ENCODE results near the gene RFNG. TPM values are rescaled to one million over a fixed set of nuclear protein-coding genes. Genes with fewer than 3 reads are reported as not detected.

Gene RFNG
- total and polyA plus RNA-seq, 4 donors = 28.2 to 73.0 (median 31.2) TPM

DNA sequence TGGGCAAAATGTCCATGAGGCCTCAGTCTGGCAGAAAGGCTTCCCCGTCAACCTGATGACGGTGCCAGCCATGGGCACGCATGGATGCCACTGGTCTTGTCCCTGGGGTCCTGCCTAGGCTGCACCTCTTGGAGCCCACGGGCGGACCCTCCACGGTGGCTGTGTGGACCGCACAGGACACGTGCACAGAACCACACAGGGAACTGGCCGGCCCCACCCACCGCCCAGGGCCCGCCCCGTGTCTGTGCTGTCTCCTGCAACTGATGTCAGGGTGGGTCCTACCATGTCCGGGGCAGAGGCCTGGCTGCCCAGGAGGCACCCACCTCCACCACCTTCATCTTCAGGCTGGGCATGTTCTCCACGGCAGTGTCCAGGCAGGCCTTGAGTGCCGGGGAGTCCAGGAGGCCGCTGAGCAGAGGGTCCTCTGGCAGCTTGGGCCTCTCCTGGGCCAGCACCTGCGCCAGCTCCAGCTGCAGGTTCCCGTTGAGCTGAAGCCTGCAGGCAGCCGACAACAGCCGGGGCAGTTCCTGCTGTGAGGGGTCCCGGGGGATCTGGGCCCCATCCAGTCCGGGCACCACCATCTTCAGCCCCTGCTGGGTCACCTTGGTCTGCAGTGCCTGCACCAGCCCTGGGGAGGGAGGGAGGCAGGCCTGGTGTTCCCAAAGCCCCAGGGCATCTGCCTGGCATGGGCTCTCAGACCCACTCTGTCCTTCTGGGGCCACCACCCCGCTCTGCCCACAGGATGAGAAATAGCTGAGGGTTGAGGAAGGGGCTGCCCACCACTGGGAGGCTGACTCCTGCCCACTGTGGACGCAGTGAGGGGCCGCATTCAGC is 34.5 kb upstream of the RFNG start:
- WGBS, 2 donors = 87 to 88% methylated on average over 24 to 25 of the region's 25 CpGs
- Histone ChIP-seq H3K4me1 (ENCODE audit: control insufficient read depth in 1 of 2, insufficient read depth in 2 of 2, low read length in 2 of 2) (no peaks in the 10 kb centered on the region), H3K9me3 (ENCODE audit: control insufficient read depth, low read length) (no peaks in the 10 kb centered on the region), H3K27ac (ENCODE audit: low read depth in 1 of 2, low read length in 2 of 2) (no peak overlapping the region), H3K27me3 (ENCODE audit: control insufficient read depth in 1 of 2, insufficient read depth in 2 of 2, low read length in 1 of 2) (no peaks in the 10 kb centered on the region), H3K4me3 (ENCODE audit: low read length in 2 of 2) (no peak overlapping the region), H3K36me3 (ENCODE audit: control insufficient read depth in 1 of 2, insufficient read depth in 2 of 2, low read length in 1 of 2) (peaks cover 0 to 13% of the 10 kb centered on the region in 2 donors)
- intact Hi-C loops (cut with DNase I) = no loop called here
- ATAC-seq (ENCODE audit: low FRiP score) (no peak), DNase-seq (no peak)

DNA sequence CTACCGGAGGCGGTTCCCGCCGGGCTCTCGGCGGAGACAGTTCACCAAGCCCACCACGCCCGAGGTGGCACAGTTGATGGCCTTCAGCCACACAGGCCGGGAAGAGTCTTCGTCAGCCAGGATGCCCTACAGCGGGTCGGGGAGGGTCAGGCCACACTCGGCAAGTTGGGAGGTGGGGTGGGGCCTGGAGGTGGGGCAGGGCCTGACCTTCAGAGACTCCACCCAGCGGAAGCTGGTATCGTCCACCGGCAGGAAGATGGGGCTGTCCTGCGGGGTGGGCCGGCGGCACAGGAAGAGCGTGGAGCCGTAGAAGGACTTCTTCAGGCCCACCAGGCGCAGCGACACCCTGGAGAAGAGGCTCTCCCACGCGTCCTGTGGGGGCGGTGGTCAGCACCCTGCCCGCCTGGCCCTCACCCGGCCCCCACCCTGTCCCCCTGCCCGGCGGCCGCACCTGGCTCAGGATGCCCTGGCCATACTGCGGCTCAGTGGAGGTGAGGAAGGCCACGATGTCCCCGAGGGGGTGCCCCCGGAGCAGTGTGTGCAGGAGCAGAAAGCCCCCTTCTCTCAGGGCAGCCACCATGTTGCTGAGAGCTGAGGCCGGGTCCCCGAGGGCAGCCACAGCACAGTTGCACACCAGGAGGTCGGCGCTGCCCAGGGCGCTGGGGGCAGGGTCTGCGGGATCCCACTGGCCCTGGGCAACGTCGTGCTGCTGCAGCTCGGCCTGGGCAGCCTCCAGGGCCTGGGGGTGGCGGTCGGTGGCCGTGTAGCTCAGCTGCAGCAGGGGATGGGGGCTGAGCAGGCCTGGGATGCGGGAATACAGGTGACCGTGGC is 33.6 kb upstream of the RFNG start:
- intact Hi-C loops (cut with DNase I) = no loop called here

DNA sequence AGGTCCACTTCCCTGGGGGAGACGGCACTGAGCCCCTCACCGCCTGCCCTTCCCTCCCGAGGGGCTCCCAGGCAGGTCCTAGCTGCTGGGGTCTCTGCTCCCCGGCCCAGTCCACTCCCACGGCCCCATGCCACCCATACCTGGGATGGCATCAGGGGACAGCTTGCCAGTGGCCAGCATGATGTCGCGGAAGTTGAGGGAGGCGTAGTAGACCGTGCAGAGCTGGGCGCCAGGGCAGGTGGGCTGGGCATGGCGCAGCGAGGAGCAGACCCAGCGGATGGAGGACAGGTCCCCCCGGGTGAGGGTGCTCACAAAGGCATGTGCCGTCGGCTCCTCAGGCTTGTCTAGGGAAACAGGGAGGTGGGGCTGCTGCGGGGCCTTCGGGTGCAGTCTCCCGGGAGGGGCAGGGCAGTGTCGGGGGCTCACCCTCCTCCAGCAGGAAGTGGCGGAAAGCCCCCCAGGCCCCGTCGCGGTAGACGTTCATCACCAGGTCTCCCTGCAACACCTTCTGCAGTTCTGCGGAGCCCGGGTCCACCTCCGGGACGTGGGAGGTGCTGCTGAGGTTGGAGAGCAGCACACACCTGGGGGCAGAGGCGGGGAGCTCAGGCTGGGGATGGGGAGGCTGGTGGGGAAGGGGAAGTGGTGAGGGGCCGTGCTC is 32.9 kb upstream of the RFNG start:
- Histone ChIP-seq H3K4me1 (ENCODE audit: control insufficient read depth in 1 of 2, insufficient read depth in 2 of 2, low read length in 2 of 2) (no peaks in the 10 kb centered on the region), H3K36me3 (ENCODE audit: control insufficient read depth in 1 of 2, insufficient read depth in 2 of 2, low read length in 1 of 2) (peaks cover 0 to 22% of the 10 kb centered on the region in 2 donors), H3K27ac (ENCODE audit: low read depth in 1 of 2, low read length in 2 of 2) (no peak overlapping the region), H3K9me3 (ENCODE audit: control insufficient read depth, low read length) (no peaks in the 10 kb centered on the region), H3K27me3 (ENCODE audit: control insufficient read depth in 1 of 2, insufficient read depth in 2 of 2, low read length in 1 of 2) (no peaks in the 10 kb centered on the region), H3K4me3 (ENCODE audit: low read length in 2 of 2) (no peak overlapping the region)
- no peak for ATAC-seq (ENCODE audit: low FRiP score)
- intact Hi-C loops (cut with DNase I) = no loop called here
- 89 to 93% methylated on average over 30 to 31 of the region's 31 CpGs for WGBS, 2 donors
- DNase-seq = no peak

More for the DNA sequence above, 33.6 kb upstream of the RFNG start:
- Histone ChIP-seq H3K4me1 (ENCODE audit: control insufficient read depth in 1 of 2, insufficient read depth in 2 of 2, low read length in 2 of 2) (no peaks in the 10 kb centered on the region), H3K27me3 (ENCODE audit: control insufficient read depth in 1 of 2, insufficient read depth in 2 of 2, low read length in 1 of 2) (no peaks in the 10 kb centered on the region), H3K27ac (ENCODE audit: low read depth in 1 of 2, low read length in 2 of 2) (no peak overlapping the region), H3K36me3 (ENCODE audit: control insufficient read depth in 1 of 2, insufficient read depth in 2 of 2, low read length in 1 of 2) (peaks cover 0 to 19% of the 10 kb centered on the region in 2 donors), H3K4me3 (ENCODE audit: low read length in 2 of 2) (no peak overlapping the region), H3K9me3 (ENCODE audit: control insufficient read depth, low read length) (no peaks in the 10 kb centered on the region)
- no peak for ATAC-seq (ENCODE audit: low FRiP score)
- 89 to 90% methylated on average over 38 to 49 of the region's 49 CpGs for WGBS, 2 donors
- no peak for DNase-seq

DNA sequence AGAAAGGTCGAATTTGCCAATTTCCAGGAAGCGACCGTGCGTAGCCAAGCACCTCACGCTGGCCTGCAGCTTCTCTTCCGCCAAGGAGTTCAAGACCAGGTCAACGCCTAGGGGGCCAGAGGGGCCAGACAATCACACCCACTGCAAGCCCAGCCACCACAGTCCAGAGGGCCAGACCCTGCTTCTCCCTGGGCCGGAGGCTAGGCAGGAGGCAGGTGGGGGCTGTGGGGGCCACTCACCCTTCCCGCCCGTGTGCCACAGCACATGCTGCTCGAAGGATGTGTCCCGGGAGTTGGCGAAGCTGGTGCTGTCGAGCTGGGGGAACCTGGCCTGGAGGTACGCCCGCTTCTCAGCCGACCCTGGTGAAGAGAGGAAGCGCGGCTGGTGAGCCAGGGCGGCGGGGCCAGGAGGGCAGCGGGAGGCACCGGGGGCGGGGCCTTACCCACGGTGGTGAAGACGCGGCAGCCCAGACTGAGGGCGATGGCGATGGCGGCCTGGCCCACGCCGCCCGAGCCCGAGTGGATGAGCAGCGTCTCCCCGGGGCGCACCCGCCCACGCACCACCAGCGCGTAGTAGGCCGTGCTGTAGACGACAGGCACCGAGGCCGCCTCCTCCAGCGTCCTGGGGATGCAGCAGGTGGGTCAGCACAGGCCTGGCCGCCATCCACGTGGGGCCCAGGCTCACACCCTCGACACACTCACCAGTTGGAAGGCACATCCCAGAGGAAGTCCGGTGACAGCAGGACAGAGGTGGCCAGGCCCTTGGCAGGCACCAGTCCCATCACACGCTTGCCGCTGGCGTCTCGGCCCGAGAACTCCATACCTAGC is 32.1 kb upstream of the RFNG start:
- Histone ChIP-seq H3K4me1 (ENCODE audit: control insufficient read depth in 1 of 2, insufficient read depth in 2 of 2, low read length in 2 of 2) (no peaks in the 10 kb centered on the region), H3K4me3 (ENCODE audit: low read length in 2 of 2) (no peak overlapping the region), H3K36me3 (ENCODE audit: control insufficient read depth in 1 of 2, insufficient read depth in 2 of 2, low read length in 1 of 2) (peaks cover 0 to 24% of the 10 kb centered on the region in 2 donors), H3K27me3 (ENCODE audit: control insufficient read depth in 1 of 2, insufficient read depth in 2 of 2, low read length in 1 of 2) (no peaks in the 10 kb centered on the region), H3K27ac (ENCODE audit: low read depth in 1 of 2, low read length in 2 of 2) (no peak overlapping the region), H3K9me3 (ENCODE audit: control insufficient read depth, low read length) (no peaks in the 10 kb centered on the region)
- DNase-seq = no peak
- intact Hi-C loops (cut with DNase I) = no loop called here
- WGBS, 2 donors = 93% methylated on average over 54 to 55 of the region's 55 CpGs
- ATAC-seq (ENCODE audit: low FRiP score) = no peak

DNA sequence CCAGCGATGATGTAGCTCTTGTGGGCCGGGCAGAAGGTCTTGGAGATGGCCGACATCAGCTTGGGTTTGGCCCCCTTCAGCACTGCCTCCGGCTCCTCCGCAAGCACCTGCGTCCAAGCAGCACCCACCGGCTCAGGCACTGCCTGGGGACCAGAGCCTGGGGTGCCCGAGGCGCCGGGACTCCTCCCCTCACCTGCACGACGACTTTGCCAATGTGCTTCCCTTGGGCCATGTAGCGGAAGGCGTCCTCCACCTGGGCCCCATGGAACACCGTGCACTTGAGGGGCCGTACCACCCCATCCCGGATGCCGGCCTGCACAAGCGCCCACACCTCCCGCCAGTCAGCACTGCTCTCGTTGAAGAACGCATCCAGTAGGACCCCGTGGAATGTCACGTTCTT is 31.4 kb upstream of the RFNG start:
- H3K4me3 ChIP-seq (ENCODE audit: low read length in 2 of 2) = no peak overlapping the region
- DNase-seq (no peak), ATAC-seq (ENCODE audit: low FRiP score) (no peak)
- intact Hi-C loops (cut with DNase I) = no loop called here
- no peaks in the 10 kb centered on the region for H3K9me3 ChIP-seq (ENCODE audit: control insufficient read depth, low read length)
- no peaks in the 10 kb centered on the region for H3K4me1 ChIP-seq (ENCODE audit: control insufficient read depth in 1 of 2, insufficient read depth in 2 of 2, low read length in 2 of 2)
- H3K36me3 ChIP-seq (ENCODE audit: control insufficient read depth in 1 of 2, insufficient read depth in 2 of 2, low read length in 1 of 2) = peaks cover 0 to 24% of the 10 kb centered on the region in 2 donors
- WGBS, 2 donors = 94% methylated on average over 24 of the region's 24 CpGs
- H3K27me3 ChIP-seq (ENCODE audit: control insufficient read depth in 1 of 2, insufficient read depth in 2 of 2, low read length in 1 of 2) = no peaks in the 10 kb centered on the region
- no peak overlapping the region for H3K27ac ChIP-seq (ENCODE audit: low read depth in 1 of 2, low read length in 2 of 2)

DNA sequence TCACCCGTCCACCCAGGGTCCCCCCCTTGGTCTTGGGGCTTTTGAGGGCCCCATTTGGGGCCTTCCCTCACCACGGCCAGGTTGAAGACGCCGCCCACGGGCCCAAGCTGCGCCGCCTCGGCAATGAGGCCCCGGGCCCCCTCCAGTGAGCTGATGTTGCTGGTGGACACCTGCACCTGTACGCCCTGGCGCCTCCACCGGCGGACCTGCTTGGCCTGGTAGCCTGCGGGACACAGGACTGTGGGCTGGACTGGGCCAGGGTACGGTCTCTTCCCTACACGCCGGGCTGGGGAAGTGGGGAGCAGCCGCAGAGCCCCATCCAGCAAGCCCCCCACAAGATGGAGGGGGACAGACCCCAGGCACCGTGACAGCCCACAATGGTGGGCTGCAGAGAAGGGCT is 30.8 kb upstream of the RFNG start:
- Histone ChIP-seq H3K4me3 (ENCODE audit: low read length in 2 of 2) (no peak overlapping the region), H3K9me3 (ENCODE audit: control insufficient read depth, low read length) (no peaks in the 10 kb centered on the region), H3K27me3 (ENCODE audit: control insufficient read depth in 1 of 2, insufficient read depth in 2 of 2, low read length in 1 of 2) (no peaks in the 10 kb centered on the region), H3K4me1 (ENCODE audit: control insufficient read depth in 1 of 2, insufficient read depth in 2 of 2, low read length in 2 of 2) (no peaks in the 10 kb centered on the region), H3K27ac (ENCODE audit: low read depth in 1 of 2, low read length in 2 of 2) (no peak overlapping the region), H3K36me3 (ENCODE audit: control insufficient read depth in 1 of 2, insufficient read depth in 2 of 2, low read length in 1 of 2) (peaks cover 0 to 24% of the 10 kb centered on the region in 2 donors)
- DNase-seq (no peak), ATAC-seq (ENCODE audit: low FRiP score) (no peak)
- WGBS, 2 donors = 89 to 93% methylated on average over 16 to 19 of the region's 19 CpGs
- intact Hi-C loops (cut with DNase I) = no loop called here

DNA sequence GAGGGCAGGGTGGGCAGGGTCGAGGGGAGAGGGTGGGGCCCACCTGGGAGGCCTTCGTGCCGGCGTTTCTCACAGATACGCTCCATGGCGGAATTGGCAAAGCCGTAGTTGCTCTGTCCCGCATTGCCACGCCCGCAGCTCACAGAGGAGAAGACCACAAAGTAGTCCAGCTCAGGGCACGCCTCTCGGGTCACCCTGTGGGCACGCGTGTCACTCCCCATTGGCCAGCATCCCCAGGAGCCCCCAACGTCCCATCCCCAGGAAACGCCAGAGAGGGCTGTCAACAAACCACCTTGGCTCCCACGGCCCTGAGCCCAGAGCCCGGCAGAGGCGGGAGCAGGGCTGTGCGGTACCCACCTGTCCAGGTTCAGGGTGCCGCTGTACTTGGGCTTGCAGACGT is 30.4 kb upstream of the RFNG start:
- 90% methylated on average over 21 to 22 of the region's 22 CpGs for WGBS, 2 donors
- peaks cover 0 to 23% of the 10 kb centered on the region in 2 donors for H3K36me3 ChIP-seq (ENCODE audit: control insufficient read depth in 1 of 2, insufficient read depth in 2 of 2, low read length in 1 of 2)
- intact Hi-C loops (cut with DNase I) = no loop called here

DNA sequence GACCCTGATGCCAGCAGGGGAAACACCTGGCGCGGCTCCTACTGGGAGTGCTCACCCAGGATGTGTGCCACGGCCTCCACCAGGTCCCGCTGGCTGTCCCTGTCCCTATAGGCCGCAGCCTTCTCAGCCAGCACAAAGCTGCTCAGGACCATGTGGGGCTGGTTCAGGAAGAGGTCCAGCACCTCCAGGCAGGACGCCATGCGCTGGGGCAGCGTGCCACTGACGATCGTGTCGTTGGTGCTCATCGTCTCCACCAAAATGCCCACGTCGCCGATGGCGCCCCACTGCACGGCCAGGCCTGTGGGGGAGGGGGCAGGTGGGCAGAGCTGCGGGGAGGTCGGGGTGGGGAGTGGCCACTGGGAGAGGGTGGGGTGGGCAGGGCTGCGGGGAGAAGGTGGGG is 29.9 kb upstream of the RFNG start:
- peaks cover 0 to 21% of the 10 kb centered on the region in 2 donors for H3K36me3 ChIP-seq (ENCODE audit: control insufficient read depth in 1 of 2, insufficient read depth in 2 of 2, low read length in 1 of 2)
- DNase-seq = no peak
- no peak overlapping the region for H3K4me3 ChIP-seq (ENCODE audit: low read length in 2 of 2)
- no peak overlapping the region for H3K27ac ChIP-seq (ENCODE audit: low read depth in 1 of 2, low read length in 2 of 2)
- H3K27me3 ChIP-seq (ENCODE audit: control insufficient read depth in 1 of 2, insufficient read depth in 2 of 2, low read length in 1 of 2) = no peaks in the 10 kb centered on the region
- no peak for ATAC-seq (ENCODE audit: low FRiP score)
- H3K9me3 ChIP-seq (ENCODE audit: control insufficient read depth, low read length) = no peaks in the 10 kb centered on the region
- intact Hi-C loops (cut with DNase I) = no loop called here
- WGBS, 2 donors = 90% methylated on average over 17 to 20 of the region's 20 CpGs
- no peaks in the 10 kb centered on the region for H3K4me1 ChIP-seq (ENCODE audit: control insufficient read depth in 1 of 2, insufficient read depth in 2 of 2, low read length in 2 of 2)

More for the DNA sequence above, 30.4 kb upstream of the RFNG start:
- ATAC-seq (ENCODE audit: low FRiP score) (no peak), DNase-seq (no peak)
- Histone ChIP-seq H3K4me1 (ENCODE audit: control insufficient read depth in 1 of 2, insufficient read depth in 2 of 2, low read length in 2 of 2) (no peaks in the 10 kb centered on the region), H3K9me3 (ENCODE audit: control insufficient read depth, low read length) (no peaks in the 10 kb centered on the region), H3K4me3 (ENCODE audit: low read length in 2 of 2) (no peak overlapping the region), H3K27ac (ENCODE audit: low read depth in 1 of 2, low read length in 2 of 2) (no peak overlapping the region), H3K27me3 (ENCODE audit: control insufficient read depth in 1 of 2, insufficient read depth in 2 of 2, low read length in 1 of 2) (no peaks in the 10 kb centered on the region)
